ENCODE measurements around the gene HOXD4. TPM values are rescaled to one million over a fixed set of nuclear protein-coding genes. Genes with fewer than 3 reads are reported as not detected.

The HOXD4 gene
- total and polyA plus RNA-seq, 2 of the 4 experiments (the other 2 are of a cell fraction) = not detected

DNA sequence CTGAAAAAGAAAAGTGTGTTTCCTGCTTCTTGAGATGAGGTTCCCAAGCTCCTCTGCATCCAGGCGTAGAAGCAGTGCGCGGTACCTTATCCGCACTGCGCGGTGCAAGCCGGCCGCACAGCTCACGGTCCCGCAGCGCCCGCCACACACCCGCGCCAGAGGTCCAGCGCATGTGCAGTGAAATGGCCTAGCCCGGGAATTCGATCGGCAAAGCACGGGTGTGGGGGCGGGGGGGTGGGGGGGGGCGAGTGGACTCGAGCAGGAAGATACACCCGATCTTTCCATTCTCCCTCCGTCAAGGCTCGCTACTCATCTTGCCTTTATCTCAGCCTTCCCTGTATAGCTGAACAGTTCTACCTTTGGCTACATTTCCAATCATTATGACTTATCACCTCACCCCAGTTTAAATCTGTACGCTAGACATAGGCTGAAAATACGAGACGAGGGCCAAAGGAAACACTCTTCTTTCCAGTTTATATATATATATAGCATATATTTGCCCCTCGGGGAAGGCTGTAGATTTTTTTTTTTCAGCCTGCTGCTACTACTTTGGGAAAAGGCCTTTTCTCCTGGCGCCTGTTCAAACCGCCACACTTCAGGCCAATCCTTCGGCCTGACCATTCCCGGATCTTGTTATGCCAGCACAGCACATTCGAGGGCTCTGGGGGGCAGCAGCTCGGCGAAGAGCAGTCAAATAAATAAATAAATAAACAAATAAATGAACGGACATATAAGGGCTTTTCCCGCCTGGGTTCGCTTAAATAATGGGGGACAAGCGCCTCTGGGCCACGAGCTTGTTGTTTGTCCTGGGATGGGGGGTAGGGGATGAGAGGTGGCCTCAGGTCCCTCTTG is 11.5 kb upstream of the HOXD4 start:
- H3K18ac ChIP-seq (ENCODE audit: low read depth, low read length) = no peak overlapping the region
- H2BK120ac ChIP-seq (ENCODE audit: low read depth, low read length) = no peak overlapping the region
- no peaks in the 10 kb centered on the region for H3K79me1 ChIP-seq (ENCODE audit: low read depth in 1 of 2, low read length in 2 of 2)
- no TSS peak for BruUV-seq (replicated peaks)
- peak overlapping the region; percentile 50 for H3K4me3 ChIP-seq (ENCODE audit: insufficient read depth, low read depth, low read length)
- no peak overlapping the region for H3K14ac ChIP-seq (replicated peaks; ENCODE audit: low read depth, low read length)
- H3K9me1 ChIP-seq (ENCODE audit: insufficient read depth, low read length) = no peaks in the 10 kb centered on the region
- no peak overlapping the region for H4K91ac ChIP-seq (ENCODE audit: insufficient read depth, low read depth, low read length)
- in situ Hi-C loops (cut with MboI; ENCODE audit: low sequenced_read_pairs) (loop anchor here (5.0 kb wide), 1 partner anchor 412 kb away; no protein-coding TSS in a partner anchor), dilution Hi-C loops (cut with HindIII; ENCODE audit: low sequenced_read_pairs, unreplicated experiment) (no loop called here), intact Hi-C loops (cut with micrococcal nuclease) (loop anchor here (1.0 to 2.0 kb wide), 4 partner anchors 315 to 675 kb away; no protein-coding TSS in a partner anchor)
- no peak for ATAC-seq (ENCODE audit: low read depth)
- no peak overlapping the region for H4K8ac ChIP-seq (ENCODE audit: low read depth in 2 of 2, low read length in 2 of 2)
- no peak overlapping the region for H3K23ac ChIP-seq (ENCODE audit: low read depth, low read length)
- TF ChIP-seq RCOR1 (IDR thresholded peaks at IDR 0.05; ENCODE audit: insufficient replicate concordance, low read length) = no peak
- DNase-seq = no peak
- POLR2A ChIA-PET (ENCODE audit: unreplicated experiment) = no interaction called here
- WGBS, 2 experiments (ENCODE audit: extremely low coverage in 2 of 2, insufficient read length in 1 of 2) = no CpG with 5 or more reads among the region's 41 CpGs
- peak overlapping the region; percentile 88 for H2AFZ ChIP-seq (replicated peaks; ENCODE audit: low read length, poor library complexity)
- H3K4ac ChIP-seq (ENCODE audit: low read depth, low read length) = no peak overlapping the region
- no peaks in the 10 kb centered on the region for H3K4me1 ChIP-seq (ENCODE audit: control insufficient read depth, insufficient read depth, low read length)
- no peaks in the 10 kb centered on the region for H3K36me3 ChIP-seq (ENCODE audit: control insufficient read depth, insufficient read depth, low read length)
- H2BK5ac ChIP-seq (ENCODE audit: low read depth, low read length, poor library complexity, severe bottlenecking) = no peak overlapping the region
- H3K27ac ChIP-seq (ENCODE audit: insufficient read depth, low read length) = no peak overlapping the region
- no peak overlapping the region for H2AK5ac ChIP-seq (ENCODE audit: low read depth, low read length)
- CTCF ChIA-PET = interaction anchor here (0.5 to 2.5 kb wide), 23 partner anchors 8 to 1199 kb away, joined by 3 to 24 read pairs (median 4); no protein-coding TSS in a partner anchor
- H3K4me2 ChIP-seq (ENCODE audit: low read depth, low read length) = peak overlapping the region; percentile 79
- H3K56ac ChIP-seq (ENCODE audit: extremely low read depth, insufficient read depth, low read length) = no peak overlapping the region
- H3K9ac ChIP-seq (ENCODE audit: low read depth, low read length) = no peak overlapping the region
- H4K20me1 ChIP-seq (ENCODE audit: insufficient read depth, low read length) = no peaks in the 10 kb centered on the region
- no peak overlapping the region for H4K5ac ChIP-seq (ENCODE audit: low read depth, low read length)
- H2BK20ac ChIP-seq (ENCODE audit: low read depth, low read length) = no peak overlapping the region
- H2AK9ac ChIP-seq (replicated peaks; ENCODE audit: low read depth, low read length, poor library complexity) = no peak overlapping the region
- H3K27me3 ChIP-seq (ENCODE audit: control insufficient read depth, insufficient read depth, low read length) = peaks cover 74% of the 10 kb centered on the region
- peaks cover 3% of the 10 kb centered on the region for H3K9me3 ChIP-seq (ENCODE audit: control insufficient read depth, insufficient read depth, low read length)
- no peak overlapping the region for H2BK15ac ChIP-seq (ENCODE audit: low read depth, low read length)
